CD4-positive, alpha-beta T cell treated with Interleukin-17A for 4 hours (primary cell): ENCODE results near the gene ABCC6.
"Not testable (repeated sequence)": the region's sequence is repeated elsewhere in the genome, so short reads cannot be mapped to it uniquely, and the experiment has no call there.

Experiments used
- DNase-seq: peaks from one replicate; pipeline ENCODE4 v3.0.0-alpha.2; 2020; ENCODE audit warnings: mixed read lengths

ABCC6 gene

GRCh38 chr16:16222850-16223661 is at the start of gene ABCC6:
Gene ABCC6 (minus strand): TSS chr16:16223494. CDS start chr16:16223434, 60 bp downstream.
- not testable (repeated sequence) for DNase-seq

DNA sequence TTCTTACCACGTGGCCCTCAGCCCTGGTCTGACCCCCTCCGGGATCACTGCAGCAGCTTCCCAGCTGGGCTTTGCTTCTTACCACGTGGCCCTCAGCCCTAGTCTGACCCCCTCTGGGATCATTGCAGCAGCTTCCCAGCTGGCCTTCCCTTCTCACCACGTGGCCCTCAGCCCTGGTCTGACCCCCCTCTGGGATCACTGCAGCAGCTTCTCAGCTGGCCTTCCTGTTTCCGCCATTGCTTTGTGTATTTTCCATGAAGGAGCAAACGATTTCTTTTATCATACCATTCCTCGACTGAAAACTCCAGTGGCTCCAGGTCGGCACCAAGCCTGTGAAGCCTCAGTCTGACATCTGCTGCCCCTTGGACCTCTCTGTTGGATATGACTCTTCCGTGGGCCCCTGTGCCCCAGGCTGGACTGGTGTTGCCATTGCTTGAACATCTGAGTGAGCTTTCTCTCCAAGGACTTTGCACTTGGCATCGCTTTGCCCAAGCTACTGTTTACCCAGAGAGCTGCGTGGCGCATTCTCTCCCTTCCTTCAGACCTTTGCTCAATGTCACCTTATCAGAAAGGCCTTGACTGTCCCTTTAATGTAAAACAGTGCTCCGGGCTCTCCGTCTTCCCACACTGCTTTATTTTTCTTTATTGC is 49.4 kb upstream of the ABCC6 start:
- not testable (repeated sequence) for DNase-seq

DNA sequence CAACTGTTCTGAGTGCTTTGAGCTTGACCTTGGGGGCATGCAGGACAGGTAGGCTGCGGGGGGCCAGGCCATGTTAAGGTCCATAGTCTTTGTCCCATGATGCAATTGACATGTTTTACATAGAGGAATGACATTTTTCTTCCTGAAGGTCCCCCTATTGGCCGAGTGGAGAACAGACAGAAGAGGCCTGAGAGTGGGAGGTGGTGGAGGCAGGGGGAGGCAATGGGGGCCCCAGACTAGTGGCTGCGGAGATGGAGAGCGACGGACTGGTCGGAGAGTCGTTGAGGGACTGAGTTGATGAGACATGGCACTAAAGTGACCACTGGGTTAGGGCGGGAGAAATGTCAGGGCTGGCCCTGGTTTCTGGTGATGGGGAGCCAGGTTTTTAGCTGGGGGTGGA is 48.4 kb upstream of the ABCC6 start:
- DNase-seq: not testable (repeated sequence)

- DNase-seq: not testable (repeated sequence)
These were observed 45.0 kb upstream of the ABCC6 start for GRCh38 chr16:16268185-16268808.

DNA sequence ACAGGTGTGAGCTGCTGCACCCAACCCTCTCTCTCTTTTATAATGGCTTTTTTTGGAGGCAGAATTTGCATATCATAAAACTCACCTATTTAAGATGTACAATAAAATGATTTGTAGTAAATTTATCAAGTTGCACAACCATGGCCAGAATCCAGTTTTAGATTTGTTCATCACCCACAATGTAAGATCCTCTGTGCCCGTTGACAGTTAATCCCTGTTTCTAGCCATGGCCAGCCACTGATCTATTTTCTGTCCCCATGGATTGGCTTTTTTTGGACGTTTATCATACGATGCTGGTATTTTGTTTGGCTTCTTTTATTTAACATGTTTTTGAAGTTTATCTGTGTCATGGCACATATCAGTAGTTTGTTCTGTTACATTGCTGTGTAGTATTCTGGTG is 44.4 kb upstream of the ABCC6 start:
- DNase-seq: not testable (repeated sequence)

- DNase-seq: not testable (repeated sequence)
These were observed 41.8 kb upstream of the ABCC6 start for GRCh38 chr16:16265044-16265443.

- DNase-seq: not testable (repeated sequence)
These were observed 40.7 kb upstream of the ABCC6 start for GRCh38 chr16:16263947-16264346.

- DNase-seq: not testable (repeated sequence)
These were observed 39.8 kb upstream of the ABCC6 start for GRCh38 chr16:16262954-16263555.

GRCh38 chr16:16259971-16260370 is 36.7 kb upstream of the ABCC6 start:
- DNase-seq: not testable (repeated sequence)

- DNase-seq: not testable (repeated sequence)
These were observed 35.5 kb upstream of the ABCC6 start for GRCh38 chr16:16258822-16259221.

DNA sequence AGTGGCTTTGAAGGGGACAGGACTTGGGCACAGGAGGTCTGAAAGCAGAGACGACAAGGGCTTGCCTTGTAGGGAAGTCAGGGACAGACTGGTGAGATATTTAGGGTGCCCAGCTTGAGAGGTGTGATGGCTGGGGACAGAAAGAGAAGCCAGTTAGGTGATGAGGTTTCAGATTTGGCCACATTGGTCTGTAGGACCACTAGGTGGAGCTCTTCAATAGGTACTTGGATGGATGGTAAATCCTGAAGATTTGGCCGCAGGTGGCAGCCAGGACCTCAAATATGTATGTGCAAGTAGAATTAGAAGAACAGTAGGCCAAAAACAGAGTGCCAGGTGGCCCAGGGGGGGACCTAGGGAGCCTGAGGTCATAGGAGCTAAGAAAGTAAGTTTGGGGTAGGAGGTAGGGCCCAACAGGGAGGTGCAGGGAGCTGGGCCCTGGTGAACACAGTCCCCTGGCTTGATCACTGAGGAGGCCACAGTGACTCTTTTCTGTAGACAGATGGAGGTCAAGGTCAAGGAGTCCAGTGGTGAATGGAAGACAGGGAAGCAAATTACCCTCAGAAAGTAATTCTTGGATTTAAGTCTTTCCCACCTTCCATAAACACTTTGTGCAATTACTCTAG is 34.1 kb upstream of the ABCC6 start:
- DNase-seq: not testable (repeated sequence)

- not testable (repeated sequence) for DNase-seq
These were observed 29.1 kb upstream of the ABCC6 start for GRCh38 chr16:16252377-16252776.

DNA sequence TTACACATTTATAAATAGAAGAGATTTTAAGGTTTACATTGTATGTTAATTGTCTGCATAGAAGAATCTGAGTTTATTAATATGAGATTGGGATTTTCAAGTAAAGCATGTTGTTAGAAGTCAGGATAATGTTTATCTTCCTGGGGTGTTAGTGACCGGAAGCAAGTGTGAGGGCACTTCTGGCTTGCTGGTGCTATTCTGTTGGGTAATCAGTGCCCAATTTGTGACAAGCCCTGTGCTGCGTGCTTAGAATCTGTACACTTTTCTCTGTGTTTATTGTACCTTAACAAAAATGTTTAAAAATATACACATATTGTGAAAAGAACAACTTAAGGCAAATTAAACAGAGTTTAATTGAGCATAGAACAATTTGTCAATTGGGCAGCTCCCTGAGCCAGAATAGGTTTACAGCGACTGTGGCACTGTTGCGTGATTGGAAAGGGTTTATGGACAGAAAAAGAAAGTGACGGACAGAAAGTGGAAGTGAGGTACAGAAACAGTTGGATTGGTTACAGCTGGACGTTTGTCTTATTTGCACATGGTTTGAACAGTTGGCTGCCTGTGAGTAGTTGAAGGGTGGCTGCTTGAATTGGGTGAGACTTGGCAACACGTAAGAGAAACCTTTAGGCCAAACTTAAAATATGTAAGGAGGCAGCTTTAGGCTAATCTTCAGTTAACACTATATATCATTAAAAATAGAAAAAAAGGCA is 26.5 kb upstream of the ABCC6 start:
- not testable (repeated sequence) for DNase-seq

DNA sequence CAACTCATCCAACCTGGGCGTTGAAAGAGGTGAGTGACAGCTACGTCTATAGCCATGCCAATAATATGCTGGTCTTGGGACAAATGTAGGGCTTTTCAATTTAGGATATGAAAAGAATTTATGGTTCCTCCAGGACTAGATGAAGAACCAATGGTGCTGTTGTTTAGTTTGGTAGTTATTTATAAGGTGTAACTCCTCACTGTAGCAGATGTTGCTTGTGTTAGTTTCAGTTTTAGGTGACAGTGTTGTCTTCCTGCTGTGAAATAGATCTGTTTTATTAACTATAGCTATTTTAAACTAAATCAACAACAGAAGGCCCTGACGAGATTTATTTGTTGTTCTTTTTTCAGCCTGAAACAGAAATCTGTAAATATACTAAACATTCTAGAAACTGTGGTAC is 24.1 kb upstream of the ABCC6 start:
- not testable (repeated sequence) for DNase-seq

- DNase-seq: not testable (repeated sequence)
These were observed 23.4 kb upstream of the ABCC6 start for GRCh38 chr16:16246578-16247262.

DNA sequence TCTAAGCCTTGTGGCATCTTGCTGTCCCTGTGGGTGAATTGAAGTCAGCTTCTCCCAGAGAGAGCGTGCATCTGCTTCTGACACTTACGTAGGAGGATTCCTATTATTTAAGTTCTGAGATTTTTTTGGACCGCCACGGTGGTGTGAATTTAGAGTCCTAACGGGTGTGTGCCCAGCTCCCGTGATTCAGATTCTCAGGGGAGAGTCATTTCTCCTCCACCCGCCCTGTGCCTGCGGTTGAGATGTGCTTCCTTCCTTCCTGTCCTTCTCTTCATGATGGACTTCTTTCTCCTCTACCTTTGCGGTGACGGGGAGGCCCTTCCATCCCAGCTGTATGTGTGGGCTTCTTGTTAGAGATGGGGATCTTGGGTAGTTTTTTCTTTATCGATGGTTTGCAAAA is 20.6 kb upstream of the ABCC6 start:
- DNase-seq: not testable (repeated sequence)

GRCh38 chr16:16240667-16241066 is 17.4 kb upstream of the ABCC6 start:
- not testable (repeated sequence) for DNase-seq

DNA sequence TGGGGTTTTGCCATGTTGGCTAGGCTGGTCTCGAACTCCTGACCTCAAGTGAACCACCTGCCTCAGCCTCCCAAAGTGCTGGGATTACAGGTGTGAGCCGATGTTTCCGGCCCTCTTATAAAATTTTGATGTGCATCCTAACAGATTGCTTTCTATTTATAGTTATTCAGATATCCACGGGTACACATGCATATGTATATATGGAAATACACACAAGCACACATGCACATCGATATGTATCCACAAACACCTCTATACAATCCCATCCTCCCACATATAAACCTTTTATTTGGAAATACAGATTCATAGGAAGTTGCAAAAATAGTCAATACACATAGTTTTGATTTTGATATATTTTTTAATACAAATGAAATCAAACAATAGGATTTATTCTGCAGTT is 14.4 kb upstream of the ABCC6 start:
- not testable (repeated sequence) for DNase-seq

GRCh38 chr16:16237071-16237470 is 13.8 kb upstream of the ABCC6 start:
- not testable (repeated sequence) for DNase-seq

GRCh38 chr16:16232692-16233061 is 9.4 kb upstream of the ABCC6 start:
- DNase-seq: not testable (repeated sequence)

DNA sequence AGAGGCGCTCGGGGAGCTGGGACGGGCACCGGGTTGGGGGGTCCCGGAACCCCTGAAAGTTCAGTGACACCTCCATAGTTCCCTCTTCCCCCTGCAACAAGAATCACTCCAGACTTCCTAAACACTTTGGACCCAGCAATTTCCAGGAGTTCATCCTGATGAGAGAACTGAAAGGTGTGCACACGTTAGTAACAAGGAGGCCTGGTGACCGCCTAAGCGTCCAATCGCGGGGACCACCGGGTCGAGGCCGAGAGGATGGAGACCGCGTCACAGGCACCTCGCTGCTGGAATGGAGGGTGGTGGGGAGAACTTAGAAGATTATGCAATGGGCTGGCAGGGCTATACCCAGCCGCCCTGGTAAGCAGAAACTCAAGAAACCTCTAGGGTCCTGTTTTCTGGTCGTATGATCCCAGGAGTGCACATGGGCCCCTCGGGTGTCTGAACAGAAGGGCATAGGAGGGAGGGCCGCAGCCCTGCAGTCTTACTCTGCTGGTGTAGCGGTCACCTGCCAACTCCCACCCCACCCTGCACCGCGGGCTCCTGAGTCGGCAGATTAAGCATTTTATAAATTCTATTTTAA is 458 bp upstream of the ABCC6 start:
- DNase-seq: not testable (repeated sequence)
